ENCODE measurements around the gene YPEL5. TPM values are rescaled to one million over a fixed set of nuclear protein-coding genes. Genes with fewer than 3 reads are reported as not detected.
"Not testable (repeated sequence)": the region's sequence is repeated elsewhere in the genome, so short reads cannot be mapped to it uniquely, and the experiment has no call there.

YPEL5 gene
- total RNA-seq, 4 donors from 2014 or later: 34.1 to 65.0 (median 40.7) TPM

DNA sequence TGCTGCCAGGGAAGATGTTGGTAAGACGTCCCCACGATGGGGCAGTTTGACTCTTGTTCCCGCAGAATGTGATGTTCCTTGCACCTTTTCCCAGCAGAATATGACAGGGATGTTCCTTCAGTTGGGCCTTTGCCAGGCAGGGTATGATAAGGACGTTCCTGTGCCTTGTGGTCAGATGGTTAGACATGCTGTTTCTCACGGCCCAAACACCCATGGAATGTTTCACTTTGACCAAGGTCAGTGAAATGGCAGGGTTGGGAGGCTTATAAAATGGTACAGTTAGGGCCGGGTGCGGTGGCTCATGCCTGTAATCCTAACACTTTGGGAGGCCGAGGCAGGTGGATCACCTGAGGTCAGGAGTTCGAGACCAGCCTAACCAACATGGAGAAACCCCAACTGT, 40.3 kb upstream of the YPEL5 start:
- H3K36me3 ChIP-seq: no peaks in the 10 kb centered on the region
- intact Hi-C loops (cut with DNase I): no loop called here
- H3K27ac ChIP-seq: no peak overlapping the region
- TF ChIP-seq, protein P1, sequence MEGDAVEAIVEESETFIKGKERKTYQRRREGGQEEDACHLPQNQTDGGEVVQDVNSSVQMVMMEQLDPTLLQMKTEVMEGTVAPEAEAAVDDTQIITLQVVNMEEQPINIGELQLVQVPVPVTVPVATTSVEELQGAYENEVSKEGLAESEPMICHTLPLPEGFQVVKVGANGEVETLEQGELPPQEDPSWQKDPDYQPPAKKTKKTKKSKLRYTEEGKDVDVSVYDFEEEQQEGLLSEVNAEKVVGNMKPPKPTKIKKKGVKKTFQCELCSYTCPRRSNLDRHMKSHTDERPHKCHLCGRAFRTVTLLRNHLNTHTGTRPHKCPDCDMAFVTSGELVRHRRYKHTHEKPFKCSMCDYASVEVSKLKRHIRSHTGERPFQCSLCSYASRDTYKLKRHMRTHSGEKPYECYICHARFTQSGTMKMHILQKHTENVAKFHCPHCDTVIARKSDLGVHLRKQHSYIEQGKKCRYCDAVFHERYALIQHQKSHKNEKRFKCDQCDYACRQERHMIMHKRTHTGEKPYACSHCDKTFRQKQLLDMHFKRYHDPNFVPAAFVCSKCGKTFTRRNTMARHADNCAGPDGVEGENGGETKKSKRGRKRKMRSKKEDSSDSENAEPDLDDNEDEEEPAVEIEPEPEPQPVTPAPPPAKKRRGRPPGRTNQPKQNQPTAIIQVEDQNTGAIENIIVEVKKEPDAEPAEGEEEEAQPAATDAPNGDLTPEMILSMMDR (IDR thresholded peaks at IDR 0.05): no peak
- TF ChIP-seq POLR2A (IDR thresholded peaks at IDR 0.05): no peak
- H3K4me1 ChIP-seq: no peaks in the 10 kb centered on the region
- H3K4me3 ChIP-seq: no peak overlapping the region
- no peak for DNase-seq
- no peaks in the 10 kb centered on the region for H3K9me3 ChIP-seq
- 83 to 92% methylated on average over 2 to 9 of the region's 9 CpGs for WGBS, 2 donors
- H3K27me3 ChIP-seq: peaks cover 0 to 3% (median 0%) of the 10 kb centered on the region in 4 donors

DNA sequence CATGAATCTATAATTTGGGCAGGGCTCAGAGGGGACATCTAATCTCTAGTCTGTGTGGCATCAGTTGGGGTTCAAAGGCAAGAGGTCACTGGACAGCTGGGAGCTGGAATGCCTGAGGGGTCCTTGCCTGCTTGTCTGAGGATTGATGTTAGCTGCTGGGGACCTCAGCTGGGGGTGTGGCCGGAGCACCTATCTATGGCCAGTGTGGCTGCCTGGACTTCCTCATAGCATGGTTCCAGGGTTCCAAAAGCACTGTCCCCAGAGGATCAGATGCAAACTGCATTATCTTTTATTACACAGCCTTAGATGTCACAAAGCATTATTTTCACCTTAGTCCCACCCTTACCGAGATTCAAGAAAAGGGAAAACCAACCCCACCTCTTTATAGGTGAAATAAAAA, 38.6 kb upstream of the YPEL5 start:
- no peaks in the 10 kb centered on the region for H3K4me1 ChIP-seq
- H3K36me3 ChIP-seq: no peaks in the 10 kb centered on the region
- intact Hi-C loops (cut with DNase I): no loop called here
- no peaks in the 10 kb centered on the region for H3K9me3 ChIP-seq
- no peaks in the 10 kb centered on the region for H3K27me3 ChIP-seq
- TF ChIP-seq, protein P1 (IDR thresholded peaks at IDR 0.05): no peak
- TF ChIP-seq POLR2A (IDR thresholded peaks at IDR 0.05): no peak
- H3K4me3 ChIP-seq: no peak overlapping the region
- no peak for DNase-seq
- H3K27ac ChIP-seq: no peak overlapping the region
- WGBS, 2 donors: 64 to 83% methylated on average over 2 of the region's 2 CpGs

DNA sequence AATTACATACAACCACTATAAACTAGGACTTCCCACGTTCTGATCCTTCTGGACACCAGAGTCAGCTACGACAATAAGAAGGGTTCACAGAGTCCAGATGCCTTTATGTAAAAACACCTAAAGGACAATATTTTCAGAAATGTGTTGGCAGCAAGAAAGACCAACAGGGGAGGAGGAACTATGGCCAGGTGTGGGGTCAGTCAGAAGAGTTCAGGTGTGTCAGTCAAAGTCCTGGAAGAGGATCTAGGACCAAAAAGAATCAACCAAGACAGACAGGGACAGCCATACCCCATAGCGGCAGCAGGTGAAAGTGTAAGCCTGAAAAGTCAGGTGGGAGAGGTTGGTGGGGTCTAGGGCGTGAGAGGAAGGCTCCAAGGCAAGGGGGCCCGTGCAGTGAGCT, 38.0 kb upstream of the YPEL5 start:
- WGBS, 2 donors: 72 to 81% methylated on average over 5 of the region's 5 CpGs
- DNase-seq: no peak
- no peak overlapping the region for H3K27ac ChIP-seq
- H3K4me3 ChIP-seq: no peak overlapping the region
- H3K27me3 ChIP-seq: no peaks in the 10 kb centered on the region
- TF ChIP-seq POLR2A (IDR thresholded peaks at IDR 0.05): no peak
- TF ChIP-seq, protein P1 (IDR thresholded peaks at IDR 0.05): no peak
- H3K4me1 ChIP-seq: no peaks in the 10 kb centered on the region
- no peaks in the 10 kb centered on the region for H3K36me3 ChIP-seq
- intact Hi-C loops (cut with DNase I): no loop called here
- H3K9me3 ChIP-seq: no peaks in the 10 kb centered on the region

DNA sequence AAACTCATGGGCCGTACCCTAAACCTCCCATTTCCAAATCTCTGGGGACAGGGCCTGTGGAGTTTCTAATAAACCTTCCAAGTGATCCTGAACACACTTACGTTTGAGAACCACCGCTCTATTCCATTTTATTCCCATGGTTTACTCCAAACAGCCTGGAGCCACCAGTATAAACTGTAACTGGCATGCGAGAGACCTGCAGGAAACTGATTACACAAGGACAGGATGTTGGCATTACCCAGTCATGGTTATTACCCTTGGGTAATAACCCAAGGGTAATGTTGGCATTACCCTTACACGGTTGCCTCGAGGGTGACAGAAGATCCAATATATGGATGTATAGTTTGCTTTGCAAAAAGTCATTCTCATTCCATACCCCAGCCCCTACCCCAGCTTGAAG, 37.0 kb upstream of the YPEL5 start:
- Histone ChIP-seq H3K36me3 (no peaks in the 10 kb centered on the region), H3K4me1 (no peaks in the 10 kb centered on the region), H3K27ac (no peak overlapping the region), H3K27me3 (no peaks in the 10 kb centered on the region), H3K4me3 (no peak overlapping the region), H3K9me3 (no peaks in the 10 kb centered on the region)
- DNase-seq: no peak
- intact Hi-C loops (cut with DNase I): no loop called here
- TF ChIP-seq, protein P1 (IDR thresholded peaks at IDR 0.05): no peak
- no peak for TF ChIP-seq POLR2A (IDR thresholded peaks at IDR 0.05)
- 52 to 63% methylated on average over 6 of the region's 6 CpGs for WGBS, 2 donors

DNA sequence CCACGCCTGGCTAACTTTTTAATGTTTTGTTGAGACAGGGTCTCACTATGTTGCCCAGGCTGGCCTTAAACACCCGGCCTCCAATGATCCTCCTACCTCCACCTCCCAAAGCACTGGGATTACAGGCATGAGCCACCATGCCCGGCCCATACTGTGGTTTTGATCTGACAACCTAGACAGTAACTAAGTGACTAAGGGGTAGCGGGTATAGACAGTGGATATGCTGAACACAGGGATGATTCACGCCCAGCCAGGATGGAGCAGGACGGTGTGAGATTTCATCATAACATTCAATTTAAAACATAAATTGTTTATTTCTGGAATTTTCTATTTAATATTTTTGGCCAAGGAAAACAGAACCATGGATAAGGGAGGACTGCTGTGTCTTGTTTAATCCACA, 36.0 kb upstream of the YPEL5 start:
- H3K9me3 ChIP-seq: no peaks in the 10 kb centered on the region
- intact Hi-C loops (cut with DNase I): no loop called here
- H3K27ac ChIP-seq: no peak overlapping the region
- WGBS, 2 donors: 48 to 63% methylated on average over 6 of the region's 6 CpGs
- H3K36me3 ChIP-seq: no peaks in the 10 kb centered on the region
- H3K4me1 ChIP-seq: no peaks in the 10 kb centered on the region
- no peak for DNase-seq
- H3K27me3 ChIP-seq: no peaks in the 10 kb centered on the region
- TF ChIP-seq POLR2A (IDR thresholded peaks at IDR 0.05): no peak
- no peak overlapping the region for H3K4me3 ChIP-seq

DNA sequence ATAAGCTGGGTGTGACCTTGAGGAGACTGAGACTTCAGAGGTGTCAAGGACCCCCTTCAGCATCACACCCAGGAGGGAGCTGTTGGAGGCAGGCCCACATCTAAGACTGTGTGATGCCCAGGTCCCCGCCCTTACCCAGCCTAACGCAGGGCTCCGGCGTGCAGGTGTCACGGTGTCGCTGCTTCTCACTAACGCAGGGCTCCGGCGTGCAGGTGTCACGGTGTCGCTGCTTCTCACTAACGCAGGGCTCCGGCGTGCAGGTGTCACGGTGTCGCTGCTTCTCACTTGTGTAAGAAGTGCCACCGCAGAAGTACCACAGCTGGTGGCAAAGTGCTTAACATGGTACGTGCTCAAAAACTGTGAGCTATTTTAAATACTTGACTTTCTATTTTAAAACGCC, 35.6 kb upstream of the YPEL5 start:
- H3K4me3 ChIP-seq; intact Hi-C loops (cut with DNase I); DNase-seq; H3K9me3 ChIP-seq; H3K4me1 ChIP-seq; H3K27ac ChIP-seq; H3K27me3 ChIP-seq; H3K36me3 ChIP-seq: not testable (repeated sequence)
- 55 to 67% methylated on average over 7 to 14 of the region's 19 CpGs for WGBS, 2 donors
